SJSA1 (cell line): ENCODE data around the gene THBS3. TPM values are rescaled to one million over a fixed set of nuclear protein-coding genes. Genes with fewer than 3 reads are reported as not detected.
A peak's percentile ranks its signal among the peaks of the same experiment; 100 is the strongest.

Experiments
- DNase-seq, 2 experiments: peaks; one replicate each; pipeline ENCODE4 v3.0.0-alpha.2; 2015 to 2020; ENCODE audit warnings: low spot score in 2 of 2, low read depth in 1 of 2
- H3K27ac ChIP-seq: fragments of 250-450 bp; sonication (Bioruptor Pico); 2 replicates; pipeline ENCODE4 v1.5.1; 2020; ENCODE audit warnings: mild to moderate bottlenecking, moderate library complexity
- H3K27me3 ChIP-seq: fragments of 250-450 bp; sonication (Bioruptor Pico); replicated peaks from 2 replicates; pipeline ENCODE4 v1.5.1; 2020; ENCODE audit warnings: mild to moderate bottlenecking, moderate library complexity
- H3K36me3 ChIP-seq: fragments of 250-450 bp; sonication (Bioruptor Pico); 2 replicates; pipeline ENCODE4 v1.5.1; 2020; ENCODE audit warnings: mild to moderate bottlenecking
- H3K4me1 ChIP-seq: fragments of 250-450 bp; sonication (Bioruptor Pico); replicated peaks from 2 replicates; pipeline ENCODE4 v1.6.1; 2021; ENCODE audit warnings: mild to moderate bottlenecking
- H3K4me3 ChIP-seq: fragments of 250-450 bp; sonication (Bioruptor Pico); 2 replicates; pipeline ENCODE4 v1.5.1; 2020; ENCODE audit warnings: mild to moderate bottlenecking
- H3K9me3 ChIP-seq: fragments of 250-450 bp; sonication (Bioruptor Pico); replicated peaks from 2 replicates; pipeline ENCODE4 v1.5.1; 2020; ENCODE audit warnings: mild to moderate bottlenecking
- total RNA-seq: library from RNA; depleted of rRNA; stranded (reverse); fragments of >200 nt; shearing (Covaris generic); gene quantifications from 2 replicates; pipeline ENCODE4 v1.2.3, GENCODE V29; 2014

Gene THBS3
- total RNA-seq, 1 experiment from 2014 or later: 5.4 TPM

DNA sequence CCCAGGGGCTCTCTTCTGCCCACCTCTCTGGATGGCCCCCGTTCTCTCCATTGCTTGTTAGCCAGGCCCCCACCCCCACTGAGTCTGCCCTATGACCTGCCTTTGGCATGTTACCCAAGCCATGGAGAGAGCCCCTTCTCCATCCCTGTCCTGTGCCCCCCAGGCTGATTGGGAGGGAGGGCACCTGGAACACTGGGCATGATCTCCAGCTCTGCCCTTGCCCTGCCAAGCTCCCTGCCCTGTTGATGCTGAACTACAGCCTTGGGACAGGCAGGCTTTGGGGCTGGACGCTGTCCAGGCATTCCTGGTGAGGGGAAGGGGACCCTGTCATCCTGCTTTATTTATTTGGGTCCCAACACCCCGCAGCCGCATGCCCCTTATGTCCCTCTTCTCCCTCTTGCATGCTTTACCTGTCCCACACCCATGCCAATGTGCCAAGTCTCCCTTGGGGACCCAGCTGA lies 23.3 kb downstream of the THBS3 start:
- no peak overlapping the region for H3K27ac ChIP-seq
- no peaks in the 10 kb centered on the region for H3K9me3 ChIP-seq
- H3K4me3 ChIP-seq: no peak overlapping the region
- H3K36me3 ChIP-seq: no peaks in the 10 kb centered on the region
- no peaks in the 10 kb centered on the region for H3K4me1 ChIP-seq
- H3K27me3 ChIP-seq: no peaks in the 10 kb centered on the region
- no peak for DNase-seq

- no peak for DNase-seq
- Histone ChIP-seq H3K4me3 (no peak overlapping the region), H3K9me3 (no peaks in the 10 kb centered on the region), H3K4me1 (no peaks in the 10 kb centered on the region), H3K27me3 (no peaks in the 10 kb centered on the region), H3K27ac (no peak overlapping the region), H3K36me3 (no peaks in the 10 kb centered on the region)
Measured at GRCh38 chr1:155183775-155184221, 23.9 kb downstream of the THBS3 start.

- DNase-seq: no peak
- Histone ChIP-seq H3K9me3 (no peaks in the 10 kb centered on the region), H3K27me3 (no peaks in the 10 kb centered on the region), H3K4me3 (no peak overlapping the region), H3K36me3 (no peaks in the 10 kb centered on the region), H3K4me1 (no peaks in the 10 kb centered on the region), H3K27ac (no peak overlapping the region)
Measured at GRCh38 chr1:155182052-155182550, 25.6 kb downstream of the THBS3 start.

DNA sequence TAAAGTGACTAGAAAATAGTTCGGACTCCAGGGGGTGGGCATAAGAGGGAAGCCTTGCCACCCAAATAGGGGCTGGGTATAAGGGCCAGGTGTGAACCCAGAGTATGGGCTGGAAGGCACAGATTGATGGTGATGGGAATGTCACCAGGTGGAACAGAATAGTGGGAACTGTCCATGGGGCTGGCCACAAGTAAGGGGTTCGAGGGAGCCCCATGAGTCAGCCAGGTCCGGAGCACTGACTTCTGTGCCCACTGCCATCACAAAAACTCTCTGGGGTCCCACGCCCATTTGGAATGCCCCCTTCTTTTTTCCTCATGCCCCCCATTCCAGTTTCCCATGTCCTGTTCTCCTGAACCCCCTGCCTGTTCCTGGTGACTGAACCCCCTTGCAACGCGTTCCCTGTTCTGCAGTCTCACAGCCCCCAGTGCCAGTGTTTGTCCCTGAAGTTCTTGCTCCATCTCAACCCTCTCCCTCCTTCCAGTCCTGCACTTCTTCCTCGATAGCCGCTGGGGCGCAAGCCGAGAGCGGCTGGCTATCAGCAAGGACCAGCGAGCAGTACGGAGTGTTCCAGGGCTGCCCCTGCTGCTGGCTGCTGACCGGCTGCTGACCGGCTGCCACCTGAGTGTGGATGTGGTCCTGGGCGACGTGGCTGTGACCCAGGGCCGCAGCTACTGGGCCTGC lies 26.2 kb downstream of the THBS3 start:
- Histone ChIP-seq H3K36me3 (no peaks in the 10 kb centered on the region), H3K9me3 (no peaks in the 10 kb centered on the region), H3K27ac (no peak overlapping the region), H3K27me3 (no peaks in the 10 kb centered on the region), H3K4me3 (no peak overlapping the region), H3K4me1 (peaks cover 4% of the 10 kb centered on the region)
- no peak for DNase-seq

- Histone ChIP-seq H3K4me1 (peaks cover 4% of the 10 kb centered on the region), H3K27me3 (no peaks in the 10 kb centered on the region), H3K4me3 (no peak overlapping the region), H3K27ac (no peak overlapping the region), H3K36me3 (no peaks in the 10 kb centered on the region), H3K9me3 (no peaks in the 10 kb centered on the region)
- peak in 1 of 2 experiments; percentile 35 for DNase-seq
Measured at GRCh38 chr1:155179112-155180031, 28.3 kb downstream of the THBS3 start.

GRCh38 chr1:155178441-155179111 lies 29.1 kb downstream of the THBS3 start:
- Histone ChIP-seq H3K36me3 (no peaks in the 10 kb centered on the region), H3K4me1 (peaks cover 8% of the 10 kb centered on the region), H3K27me3 (no peaks in the 10 kb centered on the region), H3K9me3 (no peaks in the 10 kb centered on the region), H3K27ac (no peak overlapping the region), H3K4me3 (no peak overlapping the region)
- peak in 1 of 2 experiments; percentile 38 for DNase-seq

- peaks cover 11% of the 10 kb centered on the region for H3K4me1 ChIP-seq
Measured at GRCh38 chr1:155177918-155178281, 29.8 kb downstream of the THBS3 start.

GRCh38 chr1:155177192-155177917 lies 30.3 kb downstream of the THBS3 start:
- Histone ChIP-seq H3K9me3 (no peaks in the 10 kb centered on the region), H3K4me1 (peaks cover 13% of the 10 kb centered on the region), H3K27me3 (no peaks in the 10 kb centered on the region), H3K36me3 (no peaks in the 10 kb centered on the region), H3K4me3 (no peak overlapping the region), H3K27ac (no peak overlapping the region)
- DNase-seq: peak in 1 of 2 experiments; percentile 35

More at GRCh38 chr1:155177918-155178281, 29.8 kb downstream of the THBS3 start:
- Histone ChIP-seq H3K27me3 (no peaks in the 10 kb centered on the region), H3K27ac (no peak overlapping the region), H3K36me3 (no peaks in the 10 kb centered on the region), H3K4me3 (no peak overlapping the region), H3K9me3 (no peaks in the 10 kb centered on the region)
- peak in 1 of 2 experiments; percentile 34 for DNase-seq

GRCh38 chr1:155176544-155177071 lies 31.1 kb downstream of the THBS3 start:
- Histone ChIP-seq H3K4me3 (no peak overlapping the region), H3K4me1 (peaks cover 17% of the 10 kb centered on the region), H3K36me3 (no peaks in the 10 kb centered on the region), H3K27me3 (no peaks in the 10 kb centered on the region), H3K27ac (no peak overlapping the region), H3K9me3 (no peaks in the 10 kb centered on the region)
- DNase-seq: peak; percentile 63 to 86

GRCh38 chr1:155175927-155176371 lies 31.7 kb downstream of the THBS3 start:
- Histone ChIP-seq H3K9me3 (no peaks in the 10 kb centered on the region), H3K27me3 (no peaks in the 10 kb centered on the region), H3K36me3 (0 out of 2 replicates have a peak, but pooled peaks cover 3% of the 10 kb centered on the region), H3K27ac (no peak overlapping the region), H3K4me3 (no peak overlapping the region), H3K4me1 (peaks cover 17% of the 10 kb centered on the region)
- DNase-seq: peak in 1 of 2 experiments; percentile 46

DNA sequence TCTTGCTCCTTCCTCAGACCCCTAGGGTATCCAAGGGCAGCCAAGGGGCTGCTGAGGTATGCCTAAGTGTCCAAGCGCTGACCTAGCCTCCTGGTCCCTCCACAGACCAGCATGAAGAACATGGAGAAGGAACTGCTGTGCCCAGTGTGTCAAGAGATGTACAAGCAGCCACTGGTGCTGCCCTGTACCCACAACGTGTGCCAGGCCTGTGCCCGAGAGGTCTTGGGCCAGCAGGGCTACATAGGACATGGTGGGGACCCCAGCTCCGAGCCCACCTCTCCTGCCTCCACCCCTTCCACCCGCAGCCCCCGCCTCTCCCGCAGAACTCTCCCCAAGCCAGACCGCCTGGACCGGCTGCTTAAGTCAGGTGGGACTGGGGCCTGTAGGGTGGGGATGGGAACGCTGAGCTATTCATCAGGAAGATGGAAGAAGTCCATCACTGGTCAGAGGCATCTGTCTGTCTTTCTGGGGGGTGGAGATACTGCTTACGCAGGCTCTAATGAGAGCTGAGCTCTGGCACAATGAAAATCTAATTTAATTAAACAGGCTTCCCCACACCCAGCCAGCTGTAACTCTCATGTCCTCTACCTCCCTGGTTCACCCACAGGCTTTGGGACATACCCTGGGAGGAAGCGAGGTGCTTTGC lies 32.3 kb downstream of the THBS3 start:
- no peaks in the 10 kb centered on the region for H3K27me3 ChIP-seq
- no peaks in the 10 kb centered on the region for H3K9me3 ChIP-seq
- no peak overlapping the region for H3K27ac ChIP-seq
- no peak overlapping the region for H3K4me3 ChIP-seq
- H3K36me3 ChIP-seq: 0 out of 2 replicates have a peak, but pooled peaks cover 5% of the 10 kb centered on the region
- DNase-seq: peak in 1 of 2 experiments; percentile 36
- H3K4me1 ChIP-seq: peaks cover 17% of the 10 kb centered on the region
